HG03558 (cell line): ENCODE results near the gene ZNF717.
"Not testable (repeated sequence)": the region's sequence is repeated elsewhere in the genome, so short reads cannot be mapped to it uniquely, and the experiment has no call there.

Source experiments
- ATAC-seq: cut with Tn5 transposase; IDR thresholded peaks from one replicate; pipeline ENCODE4 v1.9.1; 2021; ENCODE audit warnings: moderate number of reproducible peaks; ENCODE audit not compliant: unreplicated experiment; ENCODE audit errors: extremely low read depth

ZNF717 gene

GRCh38 chr3:75785081-75785755 is at the start of gene ZNF717:
TSS of gene ZNF717 (minus strand) at chr3:75785549. CDS start at chr3:75783362, 2,187 bp downstream.
- ATAC-seq, result not testable (repeated sequence)

GRCh38 chr3:75831076-75831475 is 45.7 kb upstream of the ZNF717 start:
- not testable (repeated sequence) for ATAC-seq

GRCh38 chr3:75818019-75818418 is 32.7 kb upstream of the ZNF717 start:
- not testable (repeated sequence) for ATAC-seq

GRCh38 chr3:75816287-75817180 is 31.2 kb upstream of the ZNF717 start:
- ATAC-seq, result not testable (repeated sequence)

- ATAC-seq, result no peak
Measured at GRCh38 chr3:75814797-75815196, 29.4 kb upstream of the ZNF717 start.

GRCh38 chr3:75782506-75782905 is 2.8 kb downstream of the ZNF717 start:
- ATAC-seq, result no peak

- no peak for ATAC-seq
Measured at GRCh38 chr3:75781079-75781745, 4.1 kb downstream of the ZNF717 start.

- ATAC-seq, result not testable (repeated sequence)
Measured at GRCh38 chr3:75777742-75778141, 7.6 kb downstream of the ZNF717 start.

GRCh38 chr3:75771631-75772030 is 13.7 kb downstream of the ZNF717 start:
- not testable (repeated sequence) for ATAC-seq

GRCh38 chr3:75768303-75769017 is 16.9 kb downstream of the ZNF717 start:
- ATAC-seq, result no peak

GRCh38 chr3:75737831-75738493 is 47.4 kb downstream of the ZNF717 start:
- no peak for ATAC-seq

GRCh38 chr3:75727985-75728384 is 57.4 kb downstream of the ZNF717 start:
- ATAC-seq, result no peak

- no peak for ATAC-seq
Measured at GRCh38 chr3:75692061-75692460, 93.3 kb downstream of the ZNF717 start.

- no peak for ATAC-seq
Measured at GRCh38 chr3:75687323-75687722, 98.0 kb downstream of the ZNF717 start.
